PC-3 (cell line): ENCODE data around the gene ERICH4. TPM values are rescaled to one million over a fixed set of nuclear protein-coding genes. Genes with fewer than 3 reads are reported as not detected.
"Not testable (repeated sequence)": the region's sequence is repeated elsewhere in the genome, so short reads cannot be mapped to it uniquely, and the experiment has no call there.

Experiments used
- ATAC-seq: fragments of 200-7000 bp; cut with Tn5 transposase; 2 replicates; pipeline ENCODE4 v1.9.1; 2020; ENCODE audit warnings: mild to moderate bottlenecking, moderate library complexity
- BruUV-seq: library from RNA; stranded (reverse); fragments of 400-500 nt; replicated peaks from 2 replicates; lab custom pipeline; 2021; lab: Mats Ljungman, UMichigan
- CTCF ChIA-PET: fragments of 300-600 bp; sonication (Branson Sonifier 250); formaldehyde crosslinking; loops from one replicate; lab custom pipeline; 2022; ENCODE audit warnings: antibody characterized with exemption; lab: Charles Lee
- POLR2A ChIA-PET: fragments of 300-600 bp; sonication (Branson Sonifier 250); formaldehyde crosslinking; loops from one replicate; lab custom pipeline; 2022; ENCODE audit warnings: antibody characterized with exemption; ENCODE audit not compliant: unreplicated experiment; lab: Charles Lee
- DNase-seq: peaks from one replicate; pipeline ENCODE4 v3.0.0-alpha.2; 2015
- H2AFZ ChIP-seq: fragments of 300-600 bp; sonication (generic); 2 replicates; pipeline ENCODE4 v1.6.0; 2016; ENCODE audit warnings: antibody characterized with exemption, low read length
- H3F3A ChIP-seq: fragments of 300-600 bp; sonication (generic); one replicate; pipeline ENCODE4 v1.6.0; 2017; ENCODE audit warnings: antibody characterized with exemption, low read length, control low read depth, mild to moderate bottlenecking; ENCODE audit not compliant: unreplicated experiment
- H3K27ac ChIP-seq: fragments of 300-600 bp; sonication (generic); 2 replicates; pipeline ENCODE4 v1.5.1; 2016; ENCODE audit warnings: mild to moderate bottlenecking, low read length
- H3K27me3 ChIP-seq: fragments of 300-600 bp; sonication (generic); 2 replicates; pipeline ENCODE4 v1.6.1; 2016; ENCODE audit warnings: low read length, mixed read lengths
- H3K36me3 ChIP-seq: fragments of 300-600 bp; sonication (generic); 2 replicates; pipeline ENCODE4 v1.6.1; 2016; ENCODE audit warnings: low read depth, mixed run types, low read length, mixed read lengths
- H3K4me1 ChIP-seq: fragments of 300-600 bp; sonication (generic); 2 replicates; pipeline ENCODE4 v1.5.1; 2016; ENCODE audit warnings: low read length; ENCODE audit not compliant: insufficient read depth
- H3K4me2 ChIP-seq: fragments of 300-600 bp; sonication (generic); 2 replicates; pipeline ENCODE4 v1.6.0; 2016; ENCODE audit warnings: low read length
- H3K4me3 ChIP-seq: fragments of 300-600 bp; sonication (generic); 2 replicates; pipeline ENCODE4 v1.5.1; 2016; ENCODE audit warnings: mild to moderate bottlenecking, low read length, mixed read lengths
- H3K79me2 ChIP-seq: fragments of 300-600 bp; sonication (generic); 2 replicates; pipeline ENCODE4 v1.6.1; 2017; ENCODE audit warnings: low read length, mixed read lengths
- H3K9ac ChIP-seq: fragments of 300-600 bp; sonication (generic); 2 replicates; pipeline ENCODE4 v1.6.0; 2016; ENCODE audit warnings: mild to moderate bottlenecking, low read length
- H3K9me2 ChIP-seq: fragments of 300-600 bp; sonication (generic); replicated peaks from 2 replicates; pipeline ENCODE4 v1.6.1; 2016; ENCODE audit warnings: mixed run types, low read length, mixed read lengths
- H3K9me3 ChIP-seq: fragments of 300-600 bp; sonication (generic); 2 replicates; pipeline ENCODE4 v1.6.1; 2016; ENCODE audit warnings: low read length, mixed read lengths
- H4K20me1 ChIP-seq: fragments of 300-600 bp; sonication (generic); 2 replicates; pipeline ENCODE4 v1.6.1; 2016; ENCODE audit warnings: low read length, mixed read lengths
- CTCF ChIP-seq: fragments of 300-600 bp; sonication (generic); conservative IDR thresholded peaks from 2 replicates; pipeline ENCODE4 v1.5.1; 2017; ENCODE audit warnings: antibody characterized with exemption, low read depth, mild to moderate bottlenecking, low read length
- EZH2 ChIP-seq: fragments of 300-600 bp; sonication (generic); IDR thresholded peaks from one replicate; pipeline ENCODE4 v1.6.1; 2017; ENCODE audit warnings: antibody characterized with exemption, mild to moderate bottlenecking, low read length; ENCODE audit not compliant: unreplicated experiment
- EZH2phosphoT487 ChIP-seq: fragments of 300-600 bp; sonication (generic); IDR thresholded peaks from 2 replicates; pipeline ENCODE4 v1.6.1; 2018; ENCODE audit warnings: mild to moderate bottlenecking, antibody characterized with exemption, low read length, borderline replicate concordance
- intact Hi-C: fragments of 100-400 bp; cut with micrococcal nuclease; formaldehyde crosslinking; loops from 2 replicates; pipeline ENCODE4 v1.9.0; 2023
- total RNA-seq: library from RNA; depleted of rRNA; stranded (reverse); fragments of >200 nt; gene quantifications from 2 replicates; pipeline ENCODE4 v1.2.3, GENCODE V29; 2014

Gene ERICH4
- total RNA-seq, 1 experiment from 2014 or later: not detected

DNA sequence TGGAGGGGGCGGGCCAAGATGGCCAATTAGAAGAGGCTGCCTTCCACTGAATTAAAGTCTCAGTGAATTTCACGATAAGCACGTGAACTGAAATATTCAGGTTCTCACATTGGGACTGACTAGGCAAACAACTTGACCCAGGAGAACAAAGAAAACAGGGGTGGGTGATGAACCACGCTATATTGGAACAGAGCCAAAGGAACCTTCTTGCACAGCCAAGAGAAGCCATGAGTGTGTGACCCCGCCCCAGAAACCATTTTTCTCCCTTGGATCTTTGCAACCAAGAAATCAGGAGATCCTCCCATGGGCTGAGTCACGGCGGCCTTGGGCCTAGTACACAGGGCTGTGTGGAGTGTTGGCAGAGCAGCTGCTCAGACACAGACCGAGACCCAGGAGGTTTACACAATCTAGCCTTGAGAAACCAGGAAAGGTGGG is 36.8 kb downstream of the ERICH4 start:
- Histone ChIP-seq H3K4me2 (no peak overlapping the region), H3F3A (no peaks in the 10 kb centered on the region), H3K4me1 (no peaks in the 10 kb centered on the region), H3K9me2 (no peaks in the 10 kb centered on the region), H3K27ac (no peak overlapping the region), H3K27me3 (peaks cover 55% of the 10 kb centered on the region), H2AFZ (no peak overlapping the region), H4K20me1 (no peaks in the 10 kb centered on the region), H3K36me3 (no peaks in the 10 kb centered on the region), H3K79me2 (no peaks in the 10 kb centered on the region), H3K9me3 (no peaks in the 10 kb centered on the region), H3K4me3 (no peak overlapping the region), H3K9ac (no peak overlapping the region)
- intact Hi-C loops: no loop called here
- POLR2A ChIA-PET: no interaction called here
- ATAC-seq (no peak), DNase-seq (no peak)
- no TSS peak for BruUV-seq
- CTCF ChIA-PET: no interaction called here
- TF ChIP-seq EZH2phosphoT487 (no peak), CTCF (no peak), EZH2 (no peak)

GRCh38 chr19:41480336-41480735 is 37.4 kb downstream of the ERICH4 start:
- POLR2A ChIA-PET: no interaction called here
- no peaks in the 10 kb centered on the region for H3F3A ChIP-seq
- no peaks in the 10 kb centered on the region for H3K4me1 ChIP-seq
- no peak for TF ChIP-seq EZH2
- no peak for TF ChIP-seq EZH2phosphoT487
- TF ChIP-seq CTCF: no peak
- peaks cover 54% of the 10 kb centered on the region for H3K27me3 ChIP-seq
- H3K4me3 ChIP-seq: no peak overlapping the region
- BruUV-seq: no TSS peak
- H3K27ac ChIP-seq: no peak overlapping the region
- no peaks in the 10 kb centered on the region for H3K9me2 ChIP-seq
- no peak for ATAC-seq
- CTCF ChIA-PET: no interaction called here
- H4K20me1 ChIP-seq: no peaks in the 10 kb centered on the region
- no peaks in the 10 kb centered on the region for H3K36me3 ChIP-seq
- no peak for DNase-seq
- H3K79me2 ChIP-seq: no peaks in the 10 kb centered on the region
- no peak overlapping the region for H3K9ac ChIP-seq
- H3K9me3 ChIP-seq: no peaks in the 10 kb centered on the region
- intact Hi-C loops: no loop called here
- no peak overlapping the region for H3K4me2 ChIP-seq
- no peak overlapping the region for H2AFZ ChIP-seq

GRCh38 chr19:41484822-41485221 is 41.9 kb downstream of the ERICH4 start:
- POLR2A ChIA-PET: no interaction called here
- DNase-seq (no peak), ATAC-seq (no peak)
- Histone ChIP-seq H3K4me2 (no peak overlapping the region), H3K27ac (no peak overlapping the region), H3K9me2 (no peaks in the 10 kb centered on the region), H2AFZ (no peak overlapping the region), H3K4me3 (no peak overlapping the region), H3K27me3 (peaks cover 51% of the 10 kb centered on the region), H3F3A (no peaks in the 10 kb centered on the region), H3K4me1 (no peaks in the 10 kb centered on the region), H3K9me3 (no peaks in the 10 kb centered on the region), H3K79me2 (no peaks in the 10 kb centered on the region), H3K36me3 (no peaks in the 10 kb centered on the region), H3K9ac (no peak overlapping the region), H4K20me1 (no peaks in the 10 kb centered on the region)
- no peak for TF ChIP-seq CTCF
- no peak for TF ChIP-seq EZH2phosphoT487
- TF ChIP-seq EZH2: no peak
- CTCF ChIA-PET: no interaction called here
- intact Hi-C loops: no loop called here
- BruUV-seq: no TSS peak

DNA sequence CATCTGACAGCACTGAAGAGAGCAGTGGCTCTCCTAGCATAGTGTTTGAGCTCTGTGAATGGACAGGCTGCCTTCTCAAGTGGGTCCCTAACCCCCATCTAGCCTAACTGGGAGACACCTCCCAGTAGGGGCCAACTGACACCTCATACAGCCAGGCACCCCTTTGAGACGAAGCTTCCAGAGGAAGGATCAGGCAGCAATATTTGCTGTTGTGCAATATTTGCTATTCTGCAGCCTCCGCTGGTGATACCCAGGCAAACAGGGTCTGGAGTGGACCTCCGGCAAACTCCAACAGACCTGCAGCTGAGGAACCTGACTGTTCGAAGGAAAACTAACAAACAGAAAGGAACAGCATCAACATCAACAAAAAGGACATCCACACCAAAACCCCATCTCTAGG is 44.0 kb downstream of the ERICH4 start:
- CTCF ChIA-PET, H4K20me1 ChIP-seq, H3K9me3 ChIP-seq, H3F3A ChIP-seq, intact Hi-C loops, H3K9ac ChIP-seq, POLR2A ChIA-PET, H3K4me1 ChIP-seq, H3K4me2 ChIP-seq, DNase-seq, H3K36me3 ChIP-seq, H2AFZ ChIP-seq, H3K4me3 ChIP-seq, H3K27ac ChIP-seq, ATAC-seq, H3K9me2 ChIP-seq, BruUV-seq, H3K79me2 ChIP-seq: not testable (repeated sequence)
- H3K27me3 ChIP-seq: peaks cover 47% of the 10 kb centered on the region
